Measurements from ENCODE around the gene IQCF5.

Gene IQCF5

DNA sequence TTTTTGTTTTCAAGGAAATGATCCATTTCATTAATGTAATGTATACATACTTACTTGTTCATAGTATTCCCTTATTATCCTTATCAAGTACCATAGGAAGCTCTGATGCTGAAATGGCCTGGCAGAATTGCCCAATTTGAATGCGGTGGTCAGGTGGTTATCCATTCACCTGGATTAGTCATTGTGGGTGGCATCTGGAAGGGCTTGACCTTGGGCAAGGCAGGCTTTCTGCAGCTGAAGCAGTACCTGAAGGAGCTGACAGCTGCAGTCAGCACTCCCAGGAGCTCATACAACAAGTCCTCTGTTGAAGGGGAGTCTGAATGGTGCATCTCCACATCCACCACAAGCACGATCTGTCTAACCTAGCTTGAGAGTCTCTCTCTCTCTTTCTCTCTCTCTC lies 12.2 kb upstream of the IQCF5 start:
- Histone ChIP-seq H4K20me1 (ENCODE audit: insufficient read depth) (no peaks in the 10 kb centered on the region), H3K4me3 (IDR thresholded peaks at IDR 0.05; ENCODE audit: insufficient read depth, low read depth, low read length) (no peak overlapping the region), H2AFZ (ENCODE audit: low read depth) (no peak overlapping the region), H3K9ac (no peak overlapping the region), H3K79me2 (ENCODE audit: insufficient read depth, low read depth) (no peaks in the 10 kb centered on the region), H3K27ac (no peak overlapping the region), H3K4me2 (no peak overlapping the region), H3K27me3 (ENCODE audit: insufficient read depth, low read depth) (no peaks in the 10 kb centered on the region), H3K4me1 (ENCODE audit: low read depth, poor library complexity, severe bottlenecking) (no peaks in the 10 kb centered on the region), H3K36me3 (ENCODE audit: insufficient read depth) (no peaks in the 10 kb centered on the region)
- TF ChIP-seq, protein P1, sequence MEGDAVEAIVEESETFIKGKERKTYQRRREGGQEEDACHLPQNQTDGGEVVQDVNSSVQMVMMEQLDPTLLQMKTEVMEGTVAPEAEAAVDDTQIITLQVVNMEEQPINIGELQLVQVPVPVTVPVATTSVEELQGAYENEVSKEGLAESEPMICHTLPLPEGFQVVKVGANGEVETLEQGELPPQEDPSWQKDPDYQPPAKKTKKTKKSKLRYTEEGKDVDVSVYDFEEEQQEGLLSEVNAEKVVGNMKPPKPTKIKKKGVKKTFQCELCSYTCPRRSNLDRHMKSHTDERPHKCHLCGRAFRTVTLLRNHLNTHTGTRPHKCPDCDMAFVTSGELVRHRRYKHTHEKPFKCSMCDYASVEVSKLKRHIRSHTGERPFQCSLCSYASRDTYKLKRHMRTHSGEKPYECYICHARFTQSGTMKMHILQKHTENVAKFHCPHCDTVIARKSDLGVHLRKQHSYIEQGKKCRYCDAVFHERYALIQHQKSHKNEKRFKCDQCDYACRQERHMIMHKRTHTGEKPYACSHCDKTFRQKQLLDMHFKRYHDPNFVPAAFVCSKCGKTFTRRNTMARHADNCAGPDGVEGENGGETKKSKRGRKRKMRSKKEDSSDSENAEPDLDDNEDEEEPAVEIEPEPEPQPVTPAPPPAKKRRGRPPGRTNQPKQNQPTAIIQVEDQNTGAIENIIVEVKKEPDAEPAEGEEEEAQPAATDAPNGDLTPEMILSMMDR (conservative IDR thresholded peaks at IDR 0.05; ENCODE audit: low read depth, low read length): no peak

DNA sequence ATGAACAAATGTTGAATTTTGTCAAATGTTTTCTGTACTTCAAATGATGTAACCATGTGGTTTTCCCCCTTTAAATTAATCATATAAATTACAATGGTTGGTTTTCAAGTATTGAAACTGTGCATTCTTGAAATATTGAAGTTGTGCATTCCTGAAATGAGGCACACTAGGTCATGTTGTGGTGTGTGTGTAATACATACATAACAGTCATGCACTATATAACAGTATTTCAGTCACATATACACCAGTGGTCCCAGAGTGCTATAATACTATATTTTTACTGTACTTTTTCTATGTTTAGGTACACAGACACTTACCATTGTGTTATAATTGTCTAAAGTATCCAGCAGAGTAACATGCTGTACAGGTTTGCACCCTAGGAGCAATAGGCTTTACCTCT lies 11.0 kb upstream of the IQCF5 start:
- no peak overlapping the region for H3K27ac ChIP-seq
- no peak overlapping the region for H3K9ac ChIP-seq
- no peak overlapping the region for H3K4me2 ChIP-seq
- TF ChIP-seq, protein P1 (conservative IDR thresholded peaks at IDR 0.05; ENCODE audit: low read depth, low read length): no peak
- no peak overlapping the region for H2AFZ ChIP-seq (ENCODE audit: low read depth)
- no peak overlapping the region for H3K4me3 ChIP-seq (IDR thresholded peaks at IDR 0.05; ENCODE audit: insufficient read depth, low read depth, low read length)
- H3K79me2 ChIP-seq (ENCODE audit: insufficient read depth, low read depth): no peaks in the 10 kb centered on the region
- H3K36me3 ChIP-seq (ENCODE audit: insufficient read depth): no peaks in the 10 kb centered on the region
- H3K27me3 ChIP-seq (ENCODE audit: insufficient read depth, low read depth): no peaks in the 10 kb centered on the region
- no peaks in the 10 kb centered on the region for H4K20me1 ChIP-seq (ENCODE audit: insufficient read depth)
- H3K4me1 ChIP-seq (ENCODE audit: low read depth, poor library complexity, severe bottlenecking): no peaks in the 10 kb centered on the region

DNA sequence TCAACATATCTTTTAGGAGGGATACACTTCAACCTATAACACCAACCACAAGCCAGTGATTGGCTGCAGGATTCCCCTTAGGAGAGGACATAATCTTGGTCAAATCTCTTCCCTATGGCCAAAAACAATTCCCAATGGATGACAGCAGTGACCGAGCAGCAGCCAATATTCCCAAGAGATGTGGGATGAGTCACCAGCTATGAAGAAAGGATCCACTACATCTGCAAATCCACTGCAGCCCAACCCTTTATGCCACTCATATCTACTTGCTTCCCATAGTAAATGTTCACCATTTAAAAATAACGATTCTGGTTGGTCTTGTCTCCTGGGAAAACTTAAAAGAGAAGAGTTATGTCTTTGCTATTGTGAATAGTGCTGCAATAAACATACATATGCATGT lies 4.5 kb upstream of the IQCF5 start:
- no peaks in the 10 kb centered on the region for H3K4me1 ChIP-seq (ENCODE audit: low read depth, poor library complexity, severe bottlenecking)
- no peaks in the 10 kb centered on the region for H4K20me1 ChIP-seq (ENCODE audit: insufficient read depth)
- no peaks in the 10 kb centered on the region for H3K27me3 ChIP-seq (ENCODE audit: insufficient read depth, low read depth)
- H3K9ac ChIP-seq: no peak overlapping the region
- H3K4me3 ChIP-seq (IDR thresholded peaks at IDR 0.05; ENCODE audit: insufficient read depth, low read depth, low read length): no peak overlapping the region
- H3K36me3 ChIP-seq (ENCODE audit: insufficient read depth): no peaks in the 10 kb centered on the region
- no peak overlapping the region for H2AFZ ChIP-seq (ENCODE audit: low read depth)
- TF ChIP-seq, protein P1 (conservative IDR thresholded peaks at IDR 0.05; ENCODE audit: low read depth, low read length): no peak
- no peak overlapping the region for H3K27ac ChIP-seq
- no peaks in the 10 kb centered on the region for H3K79me2 ChIP-seq (ENCODE audit: insufficient read depth, low read depth)
- no peak overlapping the region for H3K4me2 ChIP-seq

DNA sequence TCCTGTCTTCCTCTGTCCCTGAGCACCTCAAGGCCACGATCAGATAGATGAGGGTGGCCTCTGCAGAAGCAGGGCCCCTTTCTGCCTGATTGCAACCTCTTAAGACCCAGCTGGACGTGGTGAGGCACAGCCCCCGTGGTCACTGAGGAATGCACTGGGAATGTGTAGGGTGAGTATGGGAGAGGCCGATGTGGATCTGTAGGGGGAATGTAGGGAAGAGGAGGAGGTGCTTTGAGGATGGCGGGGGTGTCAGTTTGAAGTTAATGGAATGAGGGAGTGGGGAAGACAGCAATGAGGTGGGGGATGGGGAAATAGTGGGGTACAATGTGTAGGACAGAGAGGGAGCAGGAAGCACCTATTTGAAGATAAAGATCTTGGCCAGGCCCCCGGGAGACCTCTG lies 785 bp upstream of the IQCF5 start:
- H3K79me2 ChIP-seq (ENCODE audit: insufficient read depth, low read depth): no peaks in the 10 kb centered on the region
- no peaks in the 10 kb centered on the region for H3K27me3 ChIP-seq (ENCODE audit: insufficient read depth, low read depth)
- H3K27ac ChIP-seq: no peak overlapping the region

More for the DNA sequence above, 785 bp upstream of the IQCF5 start:
- Histone ChIP-seq H3K4me3 (IDR thresholded peaks at IDR 0.05; ENCODE audit: insufficient read depth, low read depth, low read length) (no peak overlapping the region), H3K36me3 (ENCODE audit: insufficient read depth) (no peaks in the 10 kb centered on the region), H3K4me1 (ENCODE audit: low read depth, poor library complexity, severe bottlenecking) (no peaks in the 10 kb centered on the region), H3K4me2 (no peak overlapping the region), H2AFZ (ENCODE audit: low read depth) (no peak overlapping the region), H4K20me1 (ENCODE audit: insufficient read depth) (no peaks in the 10 kb centered on the region), H3K9ac (no peak overlapping the region)
- TF ChIP-seq, protein P1 (conservative IDR thresholded peaks at IDR 0.05; ENCODE audit: low read depth, low read length): no peak
